ENCODE results near the gene METTL8.
A peak's percentile ranks its signal among the peaks of the same experiment; 100 is the strongest.
"Not testable (repeated sequence)": the region's sequence is repeated elsewhere in the genome, so short reads cannot be mapped to it uniquely, and the experiment has no call there.

METTL8 gene

DNA sequence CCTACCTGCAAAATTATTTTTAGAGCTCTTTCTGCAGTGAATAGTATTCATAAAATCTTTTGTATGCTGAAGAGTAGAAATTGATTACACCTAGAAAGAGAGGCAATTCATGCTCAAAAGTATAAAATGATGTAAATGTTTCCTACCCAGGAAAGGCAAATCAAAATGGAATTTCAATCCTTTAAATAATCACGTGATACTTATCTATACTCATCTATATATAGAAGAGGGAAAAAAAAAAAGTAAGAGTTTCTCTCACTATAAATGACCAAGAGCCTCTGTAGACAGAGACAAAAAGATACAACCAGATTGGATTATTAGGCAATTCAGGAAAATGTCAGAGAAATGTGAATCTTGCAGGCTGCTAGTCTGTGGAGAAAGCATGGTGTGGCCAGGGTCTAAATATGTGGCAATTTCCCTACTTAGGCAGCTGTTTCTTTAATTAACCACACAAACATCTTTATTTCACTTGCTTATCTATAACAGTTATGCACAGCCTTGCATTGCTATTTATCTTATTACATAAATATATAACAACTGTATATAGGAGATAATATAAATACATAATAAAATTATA, 39.5 kb downstream of the METTL8 start:
- no peak overlapping the region for H3K27ac ChIP-seq (ENCODE audit: low read depth, low read length)
- no peak overlapping the region for H3K4me3 ChIP-seq (ENCODE audit: low read depth, low read length)
- peaks cover 38% of the 10 kb centered on the region for H3K4me1 ChIP-seq (ENCODE audit: control insufficient read depth, insufficient read depth, low read length)
- no peak overlapping the region for H3K9ac ChIP-seq (ENCODE audit: low read length)
- no peaks in the 10 kb centered on the region for H3K9me3 ChIP-seq (ENCODE audit: control insufficient read depth, insufficient read depth, low read depth, low read length)
- H3K36me3 ChIP-seq (ENCODE audit: control insufficient read depth, insufficient read depth, low read length): no peaks in the 10 kb centered on the region
- no peaks in the 10 kb centered on the region for H3K27me3 ChIP-seq (ENCODE audit: control insufficient read depth, insufficient read depth, low read length)

DNA sequence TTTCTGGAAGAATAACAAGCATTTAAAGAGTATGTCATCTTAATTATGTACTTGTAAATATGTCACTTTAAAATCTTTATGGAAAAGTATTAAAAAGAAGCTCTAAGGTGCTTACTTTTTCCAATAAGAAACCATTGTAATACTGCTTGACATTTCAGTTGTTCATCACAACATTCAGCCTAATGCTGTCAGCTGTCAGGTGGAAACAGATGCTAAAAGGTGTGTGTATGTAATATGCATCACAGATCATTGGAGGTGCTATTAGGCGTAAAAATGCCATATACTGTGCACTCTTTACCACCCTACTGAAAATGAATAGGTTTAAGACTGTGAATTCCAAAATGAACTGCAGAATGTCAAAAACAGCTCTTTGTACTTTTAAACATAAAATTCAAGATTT, 40.3 kb downstream of the METTL8 start:
- no peak overlapping the region for H3K27ac ChIP-seq (ENCODE audit: low read depth, low read length)
- H3K27me3 ChIP-seq (ENCODE audit: control insufficient read depth, insufficient read depth, low read length): no peaks in the 10 kb centered on the region
- no peaks in the 10 kb centered on the region for H3K36me3 ChIP-seq (ENCODE audit: control insufficient read depth, insufficient read depth, low read length)
- peaks cover 38% of the 10 kb centered on the region for H3K4me1 ChIP-seq (ENCODE audit: control insufficient read depth, insufficient read depth, low read length)
- no peak overlapping the region for H3K4me3 ChIP-seq (ENCODE audit: low read depth, low read length)
- no peak overlapping the region for H3K9ac ChIP-seq (ENCODE audit: low read length)
- no peaks in the 10 kb centered on the region for H3K9me3 ChIP-seq (ENCODE audit: control insufficient read depth, insufficient read depth, low read depth, low read length)

DNA sequence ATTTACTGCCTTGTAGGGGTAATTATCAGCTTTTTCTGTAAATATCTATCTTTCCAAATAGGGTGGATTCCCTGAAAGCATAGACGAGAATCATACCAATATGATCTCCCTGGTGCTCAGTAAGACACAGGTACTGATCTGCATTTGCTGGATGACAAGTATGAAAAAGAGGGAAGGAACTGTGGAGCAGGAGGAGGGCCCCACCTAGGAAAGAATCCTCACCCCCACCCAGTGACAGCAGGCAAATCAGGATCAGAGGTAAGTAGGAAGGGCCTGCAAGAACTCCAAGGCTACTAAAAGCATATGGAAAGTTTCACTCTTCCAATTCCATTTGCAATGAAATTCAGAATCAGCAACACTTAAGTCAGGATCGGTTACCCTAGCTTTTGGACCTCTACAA, 42.3 kb downstream of the METTL8 start:
- Histone ChIP-seq H3K27ac (ENCODE audit: low read depth, low read length) (no peak overlapping the region), H3K36me3 (ENCODE audit: control insufficient read depth, insufficient read depth, low read length) (no peaks in the 10 kb centered on the region), H3K9ac (ENCODE audit: low read length) (no peak overlapping the region), H3K4me3 (ENCODE audit: low read depth, low read length) (no peak overlapping the region), H3K4me1 (ENCODE audit: control insufficient read depth, insufficient read depth, low read length) (peaks cover 52% of the 10 kb centered on the region), H3K9me3 (ENCODE audit: control insufficient read depth, insufficient read depth, low read depth, low read length) (no peaks in the 10 kb centered on the region), H3K27me3 (ENCODE audit: control insufficient read depth, insufficient read depth, low read length) (no peaks in the 10 kb centered on the region)

DNA sequence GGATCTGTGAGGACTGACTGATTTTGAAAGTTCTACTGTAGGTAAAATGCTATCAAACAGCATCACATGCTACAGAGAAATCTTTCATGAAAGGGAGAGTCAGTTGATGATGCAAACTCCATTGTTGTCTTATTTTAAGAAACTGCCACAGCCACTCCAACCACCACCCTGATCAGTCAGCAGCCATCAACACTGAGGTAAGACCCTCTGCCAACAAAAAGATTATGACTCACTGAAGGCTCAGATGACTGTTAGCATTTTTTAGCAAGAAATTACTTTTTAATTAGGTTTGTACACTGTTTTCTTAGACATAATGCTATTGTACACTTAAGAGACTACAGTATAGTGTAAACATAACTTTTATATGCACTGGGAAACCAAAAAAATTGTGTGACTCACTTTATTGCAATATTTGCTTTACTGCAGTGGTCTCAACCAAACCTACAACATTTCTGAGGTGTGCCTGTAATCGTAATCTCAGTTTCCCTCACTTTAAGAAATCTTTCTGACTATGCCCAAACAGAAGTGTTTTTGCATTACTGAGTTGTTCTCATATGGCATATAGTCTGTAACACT, 42.8 kb downstream of the METTL8 start:
- Histone ChIP-seq H3K4me3 (ENCODE audit: low read depth, low read length) (no peak overlapping the region), H3K9ac (ENCODE audit: low read length) (no peak overlapping the region), H3K27me3 (ENCODE audit: control insufficient read depth, insufficient read depth, low read length) (no peaks in the 10 kb centered on the region), H3K27ac (ENCODE audit: low read depth, low read length) (no peak overlapping the region), H3K4me1 (ENCODE audit: control insufficient read depth, insufficient read depth, low read length) (peaks cover 57% of the 10 kb centered on the region), H3K9me3 (ENCODE audit: control insufficient read depth, insufficient read depth, low read depth, low read length) (no peaks in the 10 kb centered on the region), H3K36me3 (ENCODE audit: control insufficient read depth, insufficient read depth, low read length) (no peaks in the 10 kb centered on the region)

DNA sequence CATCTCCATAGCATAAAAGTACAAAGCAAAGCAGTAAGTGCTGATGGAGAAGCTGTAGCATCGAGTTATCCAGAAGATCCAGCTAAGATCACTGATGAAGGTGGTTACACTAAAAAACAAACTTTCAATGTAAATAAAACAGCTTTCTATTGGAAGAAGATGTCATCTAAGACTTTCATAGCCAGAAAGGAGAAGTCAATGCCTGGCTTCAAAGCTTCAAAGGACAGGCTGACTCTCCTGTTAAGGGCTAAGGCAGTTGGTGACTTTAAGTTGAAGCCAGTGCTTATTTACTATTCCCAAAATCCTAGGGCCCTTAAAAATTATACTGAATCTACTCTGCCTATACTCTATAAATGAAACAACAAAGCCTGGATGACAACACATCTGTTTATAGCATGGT, 44.0 kb downstream of the METTL8 start:
- Histone ChIP-seq H3K27me3 (ENCODE audit: control insufficient read depth, insufficient read depth, low read length) (no peaks in the 10 kb centered on the region), H3K27ac (ENCODE audit: low read depth, low read length) (no peak overlapping the region), H3K4me1 (ENCODE audit: control insufficient read depth, insufficient read depth, low read length) (peaks cover 63% of the 10 kb centered on the region), H3K9me3 (ENCODE audit: control insufficient read depth, insufficient read depth, low read depth, low read length) (no peaks in the 10 kb centered on the region), H3K9ac (ENCODE audit: low read length) (no peak overlapping the region), H3K4me3 (ENCODE audit: low read depth, low read length) (no peak overlapping the region), H3K36me3 (ENCODE audit: control insufficient read depth, insufficient read depth, low read length) (no peaks in the 10 kb centered on the region)

DNA sequence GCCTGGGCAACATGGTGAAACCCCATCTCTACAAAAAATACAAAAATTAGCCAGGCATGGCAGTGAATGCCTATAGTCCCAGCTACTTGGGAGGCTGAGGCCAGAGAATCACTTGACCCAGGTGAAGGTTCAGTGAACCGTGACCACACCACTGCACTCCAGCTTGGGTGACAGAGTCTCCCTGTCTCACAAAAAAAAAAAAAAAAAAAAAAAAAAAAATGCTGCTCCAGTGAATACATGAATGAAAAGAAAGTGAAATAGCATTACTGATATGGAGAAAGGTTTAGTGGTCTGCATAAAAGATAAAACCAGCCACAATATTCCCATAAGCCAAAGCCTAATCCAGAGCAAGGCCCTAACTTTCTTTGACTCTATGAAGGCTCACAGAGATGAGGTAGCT, 44.5 kb downstream of the METTL8 start:
- H3K27ac ChIP-seq (ENCODE audit: low read depth, low read length): no peak overlapping the region
- H3K4me1 ChIP-seq (ENCODE audit: control insufficient read depth, insufficient read depth, low read length): peaks cover 59% of the 10 kb centered on the region
- no peaks in the 10 kb centered on the region for H3K27me3 ChIP-seq (ENCODE audit: control insufficient read depth, insufficient read depth, low read length)

DNA sequence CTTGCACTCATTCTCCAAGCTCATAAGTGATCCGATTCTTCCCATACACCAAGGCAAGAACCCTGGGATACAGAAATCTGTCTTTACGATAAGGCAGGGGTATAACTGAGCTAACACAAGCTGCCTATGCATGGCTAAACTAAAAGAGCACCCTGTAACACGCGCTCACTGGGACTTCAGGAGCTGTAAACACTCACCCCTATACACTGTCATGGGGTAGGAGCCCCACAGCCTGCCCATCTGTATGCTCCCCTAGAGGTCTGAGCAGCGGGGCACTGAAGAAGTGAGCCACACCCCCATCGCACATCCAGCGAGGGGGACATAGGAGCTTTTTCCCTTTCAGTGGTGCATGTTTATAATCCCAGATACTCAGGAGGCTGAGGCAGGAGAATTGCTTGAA, 46.7 kb downstream of the METTL8 start:
- Histone ChIP-seq H3K27ac (ENCODE audit: low read depth, low read length) (peak overlapping the region; percentile 36; the same call in 1 of the 2 replicates), H3K4me3 (ENCODE audit: low read depth, low read length) (peak overlapping the region; percentile 35), H3K9ac (ENCODE audit: low read length) (peak overlapping the region; percentile 38), H3K4me1 (ENCODE audit: control insufficient read depth, insufficient read depth, low read length) (peaks cover 42% of the 10 kb centered on the region), H3K36me3 (ENCODE audit: control insufficient read depth, insufficient read depth, low read length) (no peaks in the 10 kb centered on the region; the same call in 1 of the 2 replicates), H3K27me3 (ENCODE audit: control insufficient read depth, insufficient read depth, low read length) (no peaks in the 10 kb centered on the region), H3K9me3 (ENCODE audit: control insufficient read depth, insufficient read depth, low read depth, low read length) (0 out of 2 replicates have a peak, but pooled peaks cover 3% of the 10 kb centered on the region)

More for the DNA sequence above, 44.5 kb downstream of the METTL8 start:
- no peaks in the 10 kb centered on the region for H3K36me3 ChIP-seq (ENCODE audit: control insufficient read depth, insufficient read depth, low read length)
- no peak overlapping the region for H3K9ac ChIP-seq (ENCODE audit: low read length)
- no peaks in the 10 kb centered on the region for H3K9me3 ChIP-seq (ENCODE audit: control insufficient read depth, insufficient read depth, low read depth, low read length)
- no peak overlapping the region for H3K4me3 ChIP-seq (ENCODE audit: low read depth, low read length)

DNA sequence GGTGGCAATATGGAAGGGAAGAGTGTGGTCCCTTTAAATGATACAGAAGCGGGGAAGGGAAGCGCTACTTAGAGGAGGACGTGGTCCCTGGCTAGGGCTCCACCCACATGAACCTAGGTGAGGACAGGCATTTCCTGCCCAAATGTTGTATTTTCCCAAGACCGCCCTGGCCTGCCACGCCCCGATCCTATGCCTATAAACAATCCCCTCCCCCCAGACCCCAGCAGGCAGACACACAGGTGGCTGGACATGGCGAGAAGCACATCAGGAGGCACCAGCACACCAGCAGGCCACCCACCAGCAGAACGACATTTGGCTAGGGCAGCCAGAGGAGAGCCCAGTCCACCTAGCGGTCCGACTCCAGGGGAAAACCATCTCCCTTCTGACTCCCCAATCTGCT, 47.2 kb downstream of the METTL8 start:
- Histone ChIP-seq H3K27me3 (ENCODE audit: control insufficient read depth, insufficient read depth, low read length) (no peaks in the 10 kb centered on the region), H3K9ac (ENCODE audit: low read length) (peak overlapping the region; percentile 38), H3K36me3 (ENCODE audit: control insufficient read depth, insufficient read depth, low read length) (no peaks in the 10 kb centered on the region; the same call in 1 of the 2 replicates), H3K4me3 (ENCODE audit: low read depth, low read length) (peak overlapping the region; percentile 35), H3K9me3 (ENCODE audit: control insufficient read depth, insufficient read depth, low read depth, low read length) (peaks cover 3% of the 10 kb centered on the region; the same call in 1 of the 2 replicates), H3K4me1 (ENCODE audit: control insufficient read depth, insufficient read depth, low read length) (peaks cover 38% of the 10 kb centered on the region), H3K27ac (ENCODE audit: low read depth, low read length) (peak overlapping the region; percentile 36; the same call in 1 of the 2 replicates)

DNA sequence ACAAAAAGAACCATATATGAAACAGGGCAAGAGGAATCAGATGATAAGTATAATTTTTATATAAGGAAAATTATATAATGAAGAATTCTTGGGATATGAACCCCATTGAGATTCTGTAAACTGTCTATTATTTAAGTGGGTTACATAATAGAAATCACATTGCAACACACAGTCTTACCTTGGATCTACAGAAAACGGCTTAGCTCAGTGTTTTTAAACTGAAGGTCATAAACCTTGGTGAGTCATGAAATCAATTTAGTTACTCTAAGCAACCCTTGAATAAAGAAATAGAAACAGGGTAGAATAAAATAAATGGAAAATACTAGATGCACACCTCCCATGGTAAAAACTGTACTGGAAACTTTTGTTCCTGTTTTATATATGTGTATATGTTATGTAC, 50.7 kb downstream of the METTL8 start:
- peaks cover 27% of the 10 kb centered on the region for H3K4me1 ChIP-seq (ENCODE audit: control insufficient read depth, insufficient read depth, low read length)
- no peaks in the 10 kb centered on the region for H3K27me3 ChIP-seq (ENCODE audit: control insufficient read depth, insufficient read depth, low read length)
- peaks cover 9% of the 10 kb centered on the region; the same call in 1 of the 2 replicates for H3K9me3 ChIP-seq (ENCODE audit: control insufficient read depth, insufficient read depth, low read depth, low read length)
- no peaks in the 10 kb centered on the region; the same call in 1 of the 2 replicates for H3K36me3 ChIP-seq (ENCODE audit: control insufficient read depth, insufficient read depth, low read length)
- H3K9ac ChIP-seq (ENCODE audit: low read length): no peak overlapping the region
- no peak overlapping the region for H3K4me3 ChIP-seq (ENCODE audit: low read depth, low read length)
- H3K27ac ChIP-seq (ENCODE audit: low read depth, low read length): no peak overlapping the region

DNA sequence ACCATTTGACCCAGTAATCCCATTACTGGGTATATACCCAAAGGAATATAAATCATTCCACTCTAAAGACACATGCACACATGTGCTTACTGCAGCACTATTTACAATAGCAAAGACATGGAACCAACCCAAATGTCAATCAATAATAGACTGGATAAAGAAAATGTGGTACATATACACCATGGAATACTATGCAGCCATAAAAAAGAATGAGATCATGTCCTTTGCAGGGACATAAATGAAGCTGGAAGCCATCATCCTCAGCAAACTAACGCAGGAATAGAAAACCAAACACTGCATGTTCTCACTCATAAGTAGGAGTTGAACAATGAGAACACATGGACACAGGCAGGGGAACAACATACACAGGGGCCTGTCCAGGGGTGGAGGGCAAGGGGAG, 51.6 kb downstream of the METTL8 start:
- H3K27ac ChIP-seq (ENCODE audit: low read depth, low read length); H3K4me3 ChIP-seq (ENCODE audit: low read depth, low read length); H3K9ac ChIP-seq (ENCODE audit: low read length); H3K27me3 ChIP-seq (ENCODE audit: control insufficient read depth, insufficient read depth, low read length); H3K36me3 ChIP-seq (ENCODE audit: control insufficient read depth, insufficient read depth, low read length): not testable (repeated sequence)
- peaks cover 14% of the 10 kb centered on the region; the same call in 1 of the 2 replicates for H3K9me3 ChIP-seq (ENCODE audit: control insufficient read depth, insufficient read depth, low read depth, low read length)
- peaks cover 20% of the 10 kb centered on the region for H3K4me1 ChIP-seq (ENCODE audit: control insufficient read depth, insufficient read depth, low read length)

DNA sequence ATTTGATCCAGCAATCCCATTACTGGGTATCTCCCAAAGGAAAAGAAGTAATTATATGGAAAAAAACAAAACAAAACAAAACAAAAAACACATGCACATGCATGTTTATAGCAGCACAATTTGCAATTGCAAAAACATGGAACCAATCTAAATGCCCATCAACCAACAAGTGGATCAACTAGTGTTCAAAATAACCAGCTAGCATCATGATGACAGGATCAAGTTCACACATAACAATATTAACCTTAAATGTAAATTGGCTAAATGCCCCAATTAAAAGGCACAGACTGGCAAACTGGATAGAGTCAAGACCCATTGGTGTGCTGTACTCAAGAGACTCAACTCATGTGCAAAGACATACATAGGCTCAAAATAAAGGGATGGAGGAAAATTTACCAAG, 55.9 kb downstream of the METTL8 start:
- not testable (repeated sequence) for H3K9ac ChIP-seq (ENCODE audit: low read length)

More for the DNA sequence above, 55.9 kb downstream of the METTL8 start:
- not testable (repeated sequence) for H3K27me3 ChIP-seq (ENCODE audit: control insufficient read depth, insufficient read depth, low read length); H3K4me3 ChIP-seq (ENCODE audit: low read depth, low read length); H3K4me1 ChIP-seq (ENCODE audit: control insufficient read depth, insufficient read depth, low read length); H3K27ac ChIP-seq (ENCODE audit: low read depth, low read length); H3K36me3 ChIP-seq (ENCODE audit: control insufficient read depth, insufficient read depth, low read length)
- peaks cover 33% of the 10 kb centered on the region; the same call in 1 of the 2 replicates for H3K9me3 ChIP-seq (ENCODE audit: control insufficient read depth, insufficient read depth, low read depth, low read length)

Data from HUES6 (cell line).